GM18508 (cell line): ENCODE data around the gene TMEM41A.
"Not testable (repeated sequence)": the region's sequence is repeated elsewhere in the genome, so short reads cannot be mapped to it uniquely, and the experiment has no call there.

Source experiments
- ATAC-seq: cut with Tn5 transposase; IDR thresholded peaks from one replicate; pipeline ENCODE4 v1.9.1; 2021; ENCODE audit warnings: moderate number of reproducible peaks; ENCODE audit not compliant: insufficient read depth, unreplicated experiment

TMEM41A gene

DNA sequence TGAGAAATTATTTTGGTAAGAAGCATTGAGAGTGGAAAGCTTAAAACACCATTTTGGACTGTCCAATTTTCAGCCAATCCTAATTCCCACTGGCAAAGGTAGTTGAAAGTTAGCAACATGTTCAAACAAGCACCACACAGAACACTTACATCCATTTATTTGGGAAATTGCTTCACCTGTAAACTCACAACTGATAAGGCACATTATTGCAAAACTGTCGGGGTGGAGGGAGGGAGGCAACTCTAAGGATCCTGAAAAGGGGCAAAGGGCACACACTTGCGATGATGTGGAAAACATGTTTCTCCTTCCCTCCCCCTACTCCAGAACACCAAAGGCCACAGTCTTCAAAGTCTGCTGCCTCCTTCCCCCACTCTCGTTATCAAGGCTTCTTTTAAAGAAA, 9.4 kb downstream of the TMEM41A start:
- ATAC-seq = no peak

DNA sequence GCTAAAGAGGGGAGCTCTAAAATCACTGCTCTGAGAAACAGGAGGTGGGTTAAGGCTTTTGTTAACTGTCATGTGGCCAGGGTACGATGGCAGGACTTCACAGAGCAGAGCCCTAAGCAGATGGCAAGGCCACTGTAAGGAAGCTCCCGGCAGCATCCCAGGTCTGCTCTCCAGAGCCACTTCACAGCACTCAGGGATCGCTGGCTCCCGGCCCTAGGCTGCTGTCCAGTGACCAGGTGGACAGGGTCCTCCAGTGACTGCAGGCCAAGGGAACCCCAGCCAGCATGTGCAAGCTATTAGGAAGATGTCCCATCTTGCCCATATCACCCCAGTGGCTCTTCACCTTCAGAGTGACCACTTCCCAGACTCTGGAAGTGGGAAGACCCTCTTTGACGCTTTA, 10.4 kb downstream of the TMEM41A start:
- no peak for ATAC-seq

DNA sequence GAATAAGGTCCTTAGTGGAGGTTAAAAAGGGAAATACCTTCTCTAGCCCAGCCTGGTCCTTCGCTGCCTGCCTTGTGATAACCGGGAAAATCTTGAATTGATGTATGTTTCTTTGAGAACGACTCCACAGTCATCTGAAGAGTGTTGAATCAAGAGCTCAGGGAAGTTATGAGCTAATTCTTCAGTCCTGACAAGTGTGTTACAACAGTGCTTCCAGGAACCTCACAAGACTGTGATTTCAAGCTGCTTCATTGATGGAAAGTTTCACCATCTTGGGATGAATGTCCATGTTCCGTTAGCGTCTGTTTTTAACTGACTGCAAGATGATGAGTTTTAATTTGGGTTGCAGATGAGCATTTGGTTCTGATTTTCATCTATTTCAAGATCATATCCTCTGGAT, 12.4 kb downstream of the TMEM41A start:
- no peak for ATAC-seq

DNA sequence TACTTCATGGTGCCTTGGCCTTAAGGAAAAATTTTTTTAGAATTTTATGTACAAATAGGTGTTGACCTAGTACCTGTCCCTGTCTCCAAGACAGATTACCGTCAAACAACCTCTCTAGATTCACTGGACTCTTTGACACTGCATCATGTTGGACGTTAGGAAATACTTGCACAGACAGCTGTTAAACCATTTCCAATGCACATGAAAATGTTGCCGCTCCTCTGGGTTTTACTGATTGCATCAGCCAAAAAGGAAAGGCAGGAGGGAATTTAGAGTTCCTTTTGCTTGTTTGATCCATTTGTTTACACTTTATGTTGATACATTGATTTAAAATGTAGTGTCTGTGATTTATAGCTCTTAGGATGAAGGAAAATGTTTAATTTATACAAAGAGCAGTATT, 14.5 kb downstream of the TMEM41A start:
- no peak for ATAC-seq

DNA sequence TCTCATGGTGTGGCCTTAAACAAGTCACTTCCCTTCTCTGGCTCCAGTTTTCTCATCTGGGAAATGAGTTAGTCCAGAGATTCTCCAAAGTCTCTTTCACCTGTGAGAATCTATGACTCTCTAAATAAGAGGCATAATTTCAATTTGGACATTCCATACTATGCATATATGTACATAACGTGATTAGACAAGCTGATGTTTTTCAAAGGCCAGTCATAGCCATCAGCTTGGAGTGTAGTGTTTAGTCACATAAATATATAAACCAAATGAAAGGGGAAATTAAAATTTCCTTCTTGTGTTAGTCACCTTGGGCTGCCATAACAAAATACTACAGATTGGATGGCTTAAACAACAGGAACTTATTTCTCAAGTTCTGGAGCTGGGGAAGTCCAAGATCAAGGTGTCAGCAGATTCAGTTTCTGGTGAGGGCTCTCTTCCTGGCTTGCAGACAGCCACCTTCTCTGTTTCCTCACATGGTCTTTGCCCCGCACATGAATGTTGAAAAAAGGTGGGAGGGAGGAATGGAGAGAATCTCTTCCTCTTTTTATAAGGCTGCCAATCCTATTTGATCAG, 19.4 kb downstream of the TMEM41A start:
- ATAC-seq = no peak

DNA sequence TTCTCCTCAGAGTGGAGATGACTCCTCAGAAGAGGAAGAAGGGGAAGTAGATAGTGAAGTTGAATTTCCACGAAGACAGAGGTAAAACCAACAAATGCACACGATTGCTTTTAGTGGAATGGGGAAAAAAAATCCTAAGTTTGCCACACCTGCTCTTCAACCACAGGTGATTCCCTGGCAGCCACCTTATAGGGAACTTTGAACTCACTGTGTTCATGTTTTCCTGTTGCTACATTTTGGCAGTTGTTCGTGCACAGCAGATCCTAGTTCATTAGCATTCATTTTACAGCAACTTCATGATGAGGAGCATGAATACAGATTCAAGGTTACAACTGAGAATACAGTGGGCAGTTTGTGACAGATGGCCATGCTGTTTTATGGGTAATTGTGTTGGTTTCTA, 21.5 kb downstream of the TMEM41A start:
- ATAC-seq = no peak

DNA sequence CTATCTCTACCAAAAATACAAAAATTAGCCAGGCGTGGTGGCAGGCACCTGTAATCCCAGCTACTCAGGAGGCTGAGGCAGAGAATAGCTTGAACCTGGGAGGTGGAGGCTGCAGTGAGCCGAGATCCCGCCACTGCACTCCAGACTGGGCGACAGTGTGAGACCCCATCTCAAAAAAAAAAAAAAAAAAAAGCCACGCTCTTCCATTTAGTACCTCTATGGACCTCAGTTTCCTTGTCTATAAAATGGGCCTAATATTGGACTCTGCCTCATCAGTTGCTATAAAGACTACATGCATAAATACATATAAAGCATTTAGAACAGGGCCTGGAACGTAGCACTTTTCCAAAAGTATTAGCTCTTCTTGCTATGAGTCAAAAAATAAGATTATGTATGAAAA, 23.9 kb downstream of the TMEM41A start:
- ATAC-seq = not testable (repeated sequence)

DNA sequence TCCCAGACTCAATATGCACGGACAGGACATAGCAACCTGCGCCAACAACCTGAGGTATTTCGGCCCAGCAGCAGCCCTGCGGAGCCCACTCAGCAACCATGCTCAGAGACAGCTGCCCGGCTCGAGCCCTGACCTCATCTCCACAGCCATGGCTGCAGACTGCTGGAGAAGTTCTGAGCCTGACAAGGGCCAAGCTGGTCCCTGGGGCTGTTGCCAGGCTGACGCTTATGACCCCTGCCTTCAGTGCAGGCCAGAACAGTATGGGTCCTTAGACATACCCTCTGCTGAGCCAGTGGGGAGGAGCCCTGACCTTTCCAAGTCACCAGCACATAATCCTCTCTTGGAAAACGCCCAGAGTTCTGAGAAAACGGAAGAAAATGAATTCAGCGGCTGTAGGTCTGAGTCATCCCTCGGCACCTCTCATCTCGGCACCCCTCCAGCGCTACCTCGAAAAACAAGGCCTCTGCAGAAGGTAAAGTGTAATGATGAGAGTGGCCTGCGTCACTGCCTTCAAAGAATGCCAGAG, 25.5 kb downstream of the TMEM41A start:
- ATAC-seq = no peak

DNA sequence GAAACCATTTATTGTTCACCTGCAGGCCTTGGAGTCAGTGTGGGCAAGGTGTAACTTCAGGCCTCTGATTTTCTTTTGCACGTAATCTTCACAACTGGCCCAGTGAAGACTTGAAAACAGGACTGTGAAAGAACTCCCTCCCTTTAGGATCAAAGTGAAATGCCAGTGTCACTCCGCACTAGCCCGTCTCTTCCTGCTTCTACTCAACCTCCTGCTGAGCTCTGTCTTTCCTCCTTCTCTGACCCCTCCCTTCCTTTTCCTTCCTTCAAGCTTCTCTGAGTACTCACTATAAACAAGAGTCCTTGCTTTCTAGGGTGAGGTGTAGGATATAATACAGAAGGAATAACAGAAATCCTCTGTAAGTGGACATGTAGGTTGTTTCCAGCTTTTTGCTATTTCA, 28.5 kb downstream of the TMEM41A start:
- no peak for ATAC-seq

DNA sequence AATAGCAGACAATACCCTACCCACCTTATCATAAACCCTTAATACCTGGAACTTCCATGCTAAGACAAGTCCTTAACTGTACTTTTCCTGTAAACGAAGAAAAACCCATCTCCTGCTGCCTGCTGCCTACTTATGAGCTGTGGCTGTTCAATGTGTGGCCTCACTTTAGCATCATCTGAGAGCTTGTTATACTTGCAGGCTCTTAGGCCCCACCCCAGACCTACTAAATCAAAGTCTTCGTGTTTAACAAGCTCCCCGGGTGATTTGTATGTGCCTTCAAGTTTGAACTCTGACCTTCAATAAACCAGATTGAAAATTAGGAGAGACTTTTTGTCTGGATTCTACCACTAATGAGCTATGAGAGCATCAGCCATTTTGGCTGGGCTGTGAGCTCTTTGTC, 29.3 kb downstream of the TMEM41A start:
- ATAC-seq = no peak

DNA sequence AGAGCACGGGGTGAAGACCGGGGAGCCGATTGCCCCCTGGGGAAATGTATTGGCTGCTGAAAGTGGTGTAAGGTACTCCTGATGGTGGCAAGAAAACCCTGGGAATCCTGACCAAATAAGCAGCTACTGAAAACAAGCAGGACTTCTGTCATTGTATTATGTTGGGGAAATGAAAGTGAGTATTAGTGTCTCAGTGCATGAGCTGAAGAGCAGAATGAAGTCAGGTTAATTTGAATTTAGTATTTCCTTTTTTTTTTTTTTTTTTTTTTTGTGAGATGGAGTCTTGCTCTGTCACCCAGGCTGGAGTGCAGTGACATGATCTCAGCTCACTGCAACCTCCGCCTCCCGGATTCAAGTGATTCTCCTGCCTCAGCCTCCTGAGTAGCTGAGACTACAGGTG, 32.7 kb downstream of the TMEM41A start:
- ATAC-seq = not testable (repeated sequence)

DNA sequence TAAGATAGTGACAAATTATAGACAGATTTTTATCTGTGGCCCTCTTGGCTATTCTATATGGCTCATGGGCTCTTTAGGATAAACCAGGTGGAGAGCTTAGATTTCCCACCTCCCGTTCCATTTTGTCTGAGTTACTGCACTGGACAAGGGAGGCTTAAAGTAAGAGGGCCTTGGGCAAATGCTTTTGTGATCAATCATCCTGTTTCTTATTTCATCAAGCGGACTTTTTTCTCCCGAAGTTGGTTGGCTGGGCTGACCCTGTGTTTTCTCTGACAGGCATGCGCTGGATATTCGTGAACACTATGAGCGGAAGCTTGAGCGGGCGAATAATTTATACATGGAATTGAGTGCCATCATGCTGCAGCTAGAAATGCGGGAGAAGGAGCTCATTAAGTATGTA, 33.4 kb downstream of the TMEM41A start:
- no peak for ATAC-seq

DNA sequence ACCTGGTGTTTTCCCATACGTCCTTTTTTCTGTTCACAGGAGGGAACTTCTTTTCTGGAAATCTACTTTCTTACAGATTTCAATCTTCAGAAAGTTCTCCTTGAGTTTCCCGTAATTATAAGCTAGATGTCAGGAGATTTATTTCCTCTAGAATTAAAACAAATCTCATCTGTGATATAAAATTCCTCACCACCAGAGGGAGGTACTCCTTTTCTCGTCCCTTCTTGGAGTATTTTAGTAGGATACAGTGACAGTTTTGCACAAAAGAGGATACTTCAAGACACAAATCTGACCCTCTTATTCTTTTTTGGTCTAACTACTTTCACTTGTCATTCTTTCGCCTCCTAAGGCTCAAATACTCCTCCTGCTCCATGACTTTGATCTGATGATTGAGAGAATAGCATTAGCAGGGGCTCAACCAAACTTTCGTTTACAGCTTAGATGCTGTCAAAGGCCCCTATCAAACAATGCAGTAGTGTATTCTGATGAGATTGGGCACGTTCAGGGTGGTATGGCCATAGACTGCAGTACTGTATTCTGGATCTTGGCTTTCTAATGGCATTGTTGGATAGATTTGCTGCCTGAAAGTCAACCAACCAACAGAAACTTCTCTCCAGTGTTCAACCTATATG, 38.0 kb downstream of the TMEM41A start:
- ATAC-seq = no peak

DNA sequence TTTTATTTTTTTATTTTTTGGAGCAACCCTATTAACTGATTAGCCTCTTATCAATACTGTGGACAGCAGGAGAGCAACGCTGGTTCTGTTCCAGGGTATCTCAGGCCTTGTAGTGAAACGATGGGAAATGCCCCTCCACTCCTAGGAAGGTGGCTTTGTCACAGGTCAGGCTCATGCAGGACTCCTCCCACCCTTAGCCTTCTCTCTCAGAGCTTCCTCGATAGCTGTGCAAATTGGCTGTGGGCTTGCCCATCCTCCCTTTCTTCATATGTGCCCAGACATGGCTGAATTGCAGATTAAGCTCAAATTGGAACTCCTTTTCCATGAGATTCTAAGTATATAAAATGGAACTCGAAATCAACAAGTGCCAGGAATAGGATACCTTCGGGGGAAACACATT, 38.5 kb downstream of the TMEM41A start:
- no peak for ATAC-seq

DNA sequence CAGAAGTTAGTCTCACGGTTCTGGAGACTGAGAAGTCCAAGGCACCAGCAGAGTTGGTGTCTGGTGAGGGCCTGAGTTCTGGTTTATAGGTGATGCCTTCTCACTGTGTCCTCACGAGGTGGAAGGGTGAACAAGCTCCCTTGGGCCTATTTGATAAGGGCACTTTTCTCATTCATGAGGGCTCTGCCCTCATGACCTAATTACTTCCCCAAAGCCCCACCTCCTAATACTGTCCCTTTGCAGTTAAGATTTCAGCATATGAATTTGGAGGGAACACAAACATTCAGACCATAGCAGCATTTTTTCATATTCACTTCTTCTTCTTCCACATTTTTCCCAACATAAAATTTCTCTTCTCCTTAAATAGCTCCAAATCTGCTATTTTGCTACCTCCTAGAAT, 41.5 kb downstream of the TMEM41A start:
- no peak for ATAC-seq

DNA sequence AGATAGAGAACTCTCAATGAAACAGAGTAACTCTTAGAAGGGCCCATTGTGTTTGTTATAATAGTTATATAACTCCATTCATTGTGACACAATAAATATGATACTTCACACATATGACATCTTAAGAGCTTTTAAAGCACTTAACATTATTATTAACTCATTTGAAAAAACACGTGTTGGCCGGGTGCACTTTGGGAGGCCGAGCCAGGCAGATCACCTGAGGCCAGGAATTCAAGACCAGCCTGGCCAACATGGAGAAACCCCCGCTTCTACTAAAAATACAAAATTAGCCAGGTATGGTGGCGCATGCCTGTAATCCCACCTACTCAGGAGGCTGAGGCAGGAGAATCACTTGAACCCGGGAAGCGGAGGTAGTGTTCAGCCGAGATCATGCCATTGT, 47.4 kb downstream of the TMEM41A start:
- not testable (repeated sequence) for ATAC-seq

DNA sequence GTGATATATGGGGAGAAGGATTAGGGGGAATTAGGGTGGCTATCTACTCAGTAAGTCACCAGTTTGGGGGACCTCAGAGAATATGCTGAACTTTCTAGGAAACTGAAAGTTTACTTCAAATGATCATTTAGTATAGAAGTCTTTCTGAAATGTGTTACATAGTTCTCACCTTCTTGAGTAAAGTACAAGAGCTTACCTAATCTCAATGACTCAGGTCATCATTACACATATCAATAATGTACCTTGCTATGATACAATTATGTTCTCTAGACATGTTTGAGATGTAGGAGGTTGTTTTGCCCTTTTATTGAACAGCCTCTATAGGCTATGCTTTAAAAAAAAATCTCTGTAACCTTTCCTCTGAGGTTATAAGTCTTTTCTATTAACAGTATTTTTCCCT, 50.7 kb downstream of the TMEM41A start:
- no peak for ATAC-seq

DNA sequence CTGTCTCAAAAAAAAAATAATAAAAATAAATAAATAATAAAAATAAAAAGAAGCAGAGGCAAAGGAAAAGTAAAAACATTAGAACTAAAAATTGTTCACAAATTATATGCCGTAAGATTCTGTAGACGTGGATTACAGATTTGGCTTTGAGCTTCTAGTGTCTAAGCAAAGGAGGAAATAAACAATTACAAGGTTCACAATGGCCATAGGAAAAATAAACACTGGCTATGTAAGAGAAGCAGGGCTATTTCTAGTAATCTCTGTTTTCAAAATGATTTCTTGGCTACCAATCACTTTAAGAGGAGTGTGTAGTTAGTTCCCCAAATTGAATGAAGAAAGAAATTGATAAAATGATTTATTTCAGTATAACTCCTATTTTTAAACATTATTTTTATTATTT, 54.5 kb downstream of the TMEM41A start:
- ATAC-seq = no peak

DNA sequence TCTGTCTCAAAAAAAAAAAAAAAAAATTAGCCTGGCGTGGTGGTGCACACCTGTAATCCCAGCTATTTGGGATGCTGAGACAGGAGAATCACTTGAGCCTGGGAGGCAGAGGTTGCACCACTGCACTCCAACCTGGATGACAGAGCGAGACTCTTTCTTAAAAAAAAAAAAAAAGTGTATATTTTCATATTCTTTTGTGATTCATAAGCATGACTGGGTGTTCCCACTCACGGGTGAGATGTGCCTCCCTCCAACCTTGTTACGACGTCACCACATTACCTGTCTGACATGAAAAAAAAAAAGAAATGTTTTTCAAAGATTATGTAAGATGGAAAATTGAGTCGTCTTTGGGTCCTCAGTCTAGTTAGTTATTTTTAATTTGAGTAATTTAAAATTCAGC, 56.8 kb downstream of the TMEM41A start:
- ATAC-seq = no peak

DNA sequence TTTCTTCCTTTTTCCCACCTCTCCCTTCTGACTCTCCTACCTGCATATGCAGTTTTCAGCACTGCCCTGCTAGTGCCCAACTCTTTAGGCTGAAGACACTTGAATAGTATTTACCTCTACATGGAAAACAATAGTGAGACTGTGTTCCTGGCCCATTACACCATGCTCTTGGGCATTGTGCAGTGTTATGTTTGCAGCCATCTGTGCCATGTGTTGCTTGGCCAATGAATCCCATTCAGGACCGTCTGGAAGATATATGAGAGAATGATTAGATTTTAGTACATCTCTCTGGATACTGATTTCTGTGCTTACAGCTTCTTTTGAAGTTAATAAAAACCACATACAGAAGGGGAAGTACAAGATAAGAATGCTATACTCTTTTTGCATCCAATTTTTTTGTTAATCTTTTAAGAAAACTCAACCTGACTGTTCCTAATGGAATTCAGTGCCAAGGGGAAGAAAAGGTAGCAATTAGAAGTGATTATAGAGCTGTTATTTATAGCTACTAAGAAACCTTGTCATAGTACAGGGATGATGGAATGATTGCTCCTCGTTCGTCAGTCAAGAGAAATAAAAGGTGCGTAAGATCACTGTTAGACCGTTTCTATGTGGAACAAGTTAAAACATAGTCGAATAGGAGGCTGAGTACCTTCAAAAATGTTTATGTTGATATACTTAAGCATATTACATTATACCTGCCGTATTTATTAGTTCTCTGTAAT, 58.9 kb downstream of the TMEM41A start:
- ATAC-seq = no peak
